Fibroblast of villous mesenchyme (primary cell): Measurements from ENCODE around the gene THRA. TPM values are rescaled to one million over a fixed set of nuclear protein-coding genes. Genes with fewer than 3 reads are reported as not detected.

Experiments
- DNase-seq: peaks from one replicate; pipeline ENCODE4 v3.0.0-alpha.2; 2010; ENCODE audit warnings: low read depth
- H3K4me3 ChIP-seq: 2 replicates; pipeline ENCODE4 v1.5.1; 2011; ENCODE audit warnings: low read depth, mild to moderate bottlenecking, low read length
- CTCF ChIP-seq: IDR thresholded peaks from 2 replicates; pipeline ENCODE4 v1.5.1; 2012; ENCODE audit warnings: low read depth, mild to moderate bottlenecking, low read length; ENCODE audit not compliant: insufficient read depth
- total RNA-seq: library from RNA; depleted of rRNA; stranded (reverse); fragments of >200 nt; gene quantifications from 2 replicates; pipeline ENCODE4 v1.2.3, GENCODE V29; 2012

THRA gene
- total RNA-seq, 1 donor = 27.2 TPM

- DNase-seq = no peak
- H3K4me3 ChIP-seq = no peak overlapping the region
- no peak for TF ChIP-seq CTCF
These were observed 4.9 kb downstream of the THRA start for GRCh38 chr17:40067710-40068109.

GRCh38 chr17:40068129-40068581 is 5.4 kb downstream of the THRA start:
- no peak for TF ChIP-seq CTCF
- peak overlapping the region; percentile 21 for H3K4me3 ChIP-seq
- no peak for DNase-seq

- TF ChIP-seq CTCF = no peak
- DNase-seq = no peak
- peak overlapping the region; percentile 21 for H3K4me3 ChIP-seq
These were observed 5.8 kb downstream of the THRA start for GRCh38 chr17:40068584-40068916.

- no peak for TF ChIP-seq CTCF
- H3K4me3 ChIP-seq = peak overlapping the region; percentile 21
- DNase-seq = peak; percentile 83
These were observed 6.4 kb downstream of the THRA start for GRCh38 chr17:40068917-40069750.

- no peak for DNase-seq
- H3K4me3 ChIP-seq = no peak overlapping the region
- TF ChIP-seq CTCF = peak; percentile 32
These were observed 7.3 kb downstream of the THRA start for GRCh38 chr17:40069751-40070708.

GRCh38 chr17:40070709-40071312 is 8.0 kb downstream of the THRA start:
- no peak for TF ChIP-seq CTCF
- no peak overlapping the region for H3K4me3 ChIP-seq
- no peak for DNase-seq
